Stimulated activated CD4-positive, alpha-beta T cell treated with anti-CD3 and anti-CD28 coated beads, Interleukin-12 subunit alpha, Interleukin-12 subunit beta, amount 100 ng/mL, for 48 hours (primary cell): Measurements from ENCODE around the gene C3orf85.

ENCODE experiments used
- DNase-seq, 3 donors: peaks; one replicate each; pipeline ENCODE4 v3.0.0-alpha.2; 2020; ENCODE audit warnings: low read depth in 2 of 3, low spot score in 1 of 3

The C3orf85 gene

DNA sequence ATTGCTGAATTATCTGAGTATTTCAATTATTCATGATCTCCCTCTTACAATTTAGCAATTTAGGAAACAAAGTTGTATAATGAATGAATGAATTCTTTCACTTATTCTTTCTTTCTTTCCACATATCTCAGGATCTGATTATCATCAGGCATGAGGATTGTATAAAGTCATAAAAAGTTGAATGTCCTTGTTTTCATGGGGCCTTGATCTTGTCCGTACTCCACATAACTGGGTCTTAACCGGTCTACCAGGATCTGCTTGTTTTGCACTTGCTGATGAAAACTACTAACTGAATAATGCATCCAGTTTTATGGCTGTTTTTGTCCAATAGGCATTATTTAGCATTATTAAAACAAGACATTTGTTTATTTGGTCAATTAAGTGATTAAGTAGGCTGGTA is 12.6 kb downstream of the C3orf85 start:
- DNase-seq, result no peak

- no peak for DNase-seq
Measured at GRCh38 chr3:109152320-109152719, 15.8 kb downstream of the C3orf85 start.

DNA sequence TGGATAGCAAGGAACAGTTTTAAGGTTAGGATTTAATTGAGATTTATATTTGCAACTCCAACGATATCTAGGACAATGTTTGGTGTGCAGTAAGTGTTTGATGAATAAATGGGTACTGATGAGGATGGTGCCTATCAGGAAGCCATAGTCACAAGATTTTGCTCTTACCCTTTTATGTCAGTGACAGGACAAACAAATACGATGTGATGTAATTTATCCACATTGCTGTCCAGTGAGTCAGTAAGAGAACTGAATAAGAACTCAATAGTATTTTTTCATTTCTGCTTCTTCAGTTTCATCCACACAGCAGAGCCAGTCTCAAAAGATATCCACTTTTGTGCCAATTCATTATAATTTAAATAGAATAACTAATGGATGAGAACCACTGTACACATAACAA is 18.5 kb downstream of the C3orf85 start:
- DNase-seq, result no peak

DNA sequence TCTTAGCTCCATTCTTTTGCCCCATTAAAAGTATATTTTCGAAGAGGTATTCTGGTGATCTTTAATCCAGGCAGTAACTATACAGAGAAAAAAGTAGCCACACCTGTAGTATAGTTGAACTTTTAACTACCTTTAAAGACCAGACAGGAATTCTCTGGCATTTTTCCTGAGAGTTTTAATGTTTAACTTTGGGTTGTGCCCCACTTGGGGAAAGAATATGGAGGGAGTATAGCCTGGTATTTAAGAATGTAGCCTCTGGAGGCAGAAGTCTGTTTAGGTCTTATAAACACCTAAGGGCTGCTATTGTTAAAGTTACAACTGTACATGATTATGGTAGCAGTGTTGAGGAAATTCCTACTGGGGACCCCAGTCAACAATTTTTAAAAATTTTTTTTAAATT is 19.3 kb downstream of the C3orf85 start:
- no peak for DNase-seq

GRCh38 chr3:109161487-109162123 is 25.1 kb downstream of the C3orf85 start:
- no peak for DNase-seq

- no peak for DNase-seq
Measured at GRCh38 chr3:109165905-109166304, 29.4 kb downstream of the C3orf85 start.

- DNase-seq, result no peak
Measured at GRCh38 chr3:109171479-109171878, 35.0 kb downstream of the C3orf85 start.

DNA sequence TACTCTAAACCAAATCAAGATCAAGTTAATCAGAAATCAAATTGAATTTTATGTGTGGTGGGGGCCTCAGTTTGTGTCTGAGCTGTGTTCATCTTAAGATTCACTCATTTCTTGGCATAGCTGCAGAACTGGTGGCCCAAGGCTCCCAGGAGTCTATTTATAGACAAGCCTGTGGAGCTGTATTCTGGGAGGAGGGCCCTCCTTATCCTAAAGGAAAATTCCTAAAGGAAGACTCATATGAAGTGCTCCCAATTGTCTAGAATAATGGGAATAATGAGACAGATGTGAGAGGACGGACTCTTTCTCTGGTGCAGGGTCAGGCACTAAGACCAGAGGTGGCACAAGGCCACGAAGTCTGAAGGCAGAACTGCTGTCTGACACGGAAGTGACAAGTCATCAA is 38.9 kb downstream of the C3orf85 start:
- DNase-seq, result no peak

DNA sequence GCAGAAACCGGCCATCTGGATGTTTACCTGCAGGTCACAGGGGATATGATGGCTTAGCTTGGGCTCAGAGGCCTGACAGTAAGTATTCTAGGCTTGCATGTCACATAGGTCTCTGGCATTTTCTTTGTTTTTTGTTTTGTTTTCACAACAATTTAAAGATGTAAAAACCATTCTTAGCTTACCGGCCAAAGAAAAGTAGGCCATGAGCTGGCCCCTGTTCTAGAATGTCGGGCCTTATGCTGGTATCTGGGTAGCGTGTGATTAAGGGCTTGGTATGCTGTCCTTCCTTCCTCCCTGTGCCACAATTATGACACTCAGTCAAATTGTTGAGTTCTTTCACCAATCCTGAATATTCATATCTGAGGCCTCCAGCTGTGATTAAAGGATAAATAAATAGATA is 40.2 kb downstream of the C3orf85 start:
- DNase-seq, result no peak

DNA sequence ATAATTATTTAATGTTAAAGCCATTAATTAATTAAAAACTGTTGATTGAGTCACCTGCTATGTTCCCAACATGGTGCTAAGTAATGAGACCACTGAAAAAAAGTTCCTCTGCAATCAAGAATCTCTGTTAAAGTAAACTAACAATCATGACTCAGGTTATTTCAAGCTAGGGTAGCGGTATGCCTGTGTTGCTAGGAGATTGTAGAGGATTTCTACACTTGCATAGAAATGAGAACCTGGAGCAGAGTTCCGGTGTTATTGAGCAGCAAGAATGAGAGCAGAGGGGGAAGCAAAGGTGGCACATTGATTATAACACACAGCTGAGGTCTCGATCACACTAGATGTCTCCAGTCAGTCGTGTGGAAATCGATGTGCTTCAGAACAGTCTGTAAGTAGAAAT is 41.4 kb downstream of the C3orf85 start:
- DNase-seq, result no peak

GRCh38 chr3:109178708-109179107 is 42.2 kb downstream of the C3orf85 start:
- DNase-seq, result no peak

GRCh38 chr3:109184726-109185125 is 48.2 kb downstream of the C3orf85 start:
- DNase-seq, result no peak

DNA sequence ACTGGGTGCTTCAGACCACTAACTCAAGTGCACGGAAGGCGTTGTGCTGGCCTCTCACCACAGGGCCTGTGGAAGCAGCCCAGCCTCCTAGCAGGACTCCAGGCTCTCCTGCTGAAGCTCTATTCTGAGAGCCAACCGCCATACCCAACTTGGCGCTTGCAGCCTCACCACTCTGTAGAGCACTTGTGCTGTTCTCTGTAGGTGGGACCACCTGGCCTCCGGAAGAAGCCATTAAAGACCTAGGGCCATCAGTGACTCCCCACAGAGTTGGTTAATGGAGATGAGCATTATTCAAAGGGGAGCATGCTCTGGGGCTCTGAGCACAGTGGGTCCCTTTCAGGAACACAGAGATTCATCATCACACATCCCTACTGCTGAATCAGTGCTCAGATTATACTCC is 50.9 kb downstream of the C3orf85 start:
- no peak for DNase-seq

DNA sequence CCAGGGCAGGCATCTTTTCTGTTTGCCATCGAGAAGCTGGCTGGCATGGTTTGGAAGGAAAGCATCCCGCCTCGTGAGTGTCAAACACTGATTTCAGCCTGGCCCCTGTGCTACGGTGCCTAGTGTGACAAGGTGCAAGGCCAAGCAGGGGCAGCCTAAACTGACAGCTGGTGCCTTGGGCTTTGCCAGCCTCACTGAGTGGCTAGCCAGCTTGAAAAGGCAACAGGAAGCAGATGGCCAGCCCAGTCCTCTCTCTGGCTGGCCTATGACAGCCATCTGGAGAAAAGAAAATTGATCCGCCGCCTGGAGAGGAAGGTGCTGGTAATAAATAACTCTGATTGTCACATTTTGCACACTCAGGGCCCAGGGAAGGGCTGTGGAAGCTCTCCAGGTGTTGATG is 52.2 kb downstream of the C3orf85 start:
- DNase-seq, result no peak

GRCh38 chr3:109191421-109191820 is 54.9 kb downstream of the C3orf85 start:
- no peak for DNase-seq

DNA sequence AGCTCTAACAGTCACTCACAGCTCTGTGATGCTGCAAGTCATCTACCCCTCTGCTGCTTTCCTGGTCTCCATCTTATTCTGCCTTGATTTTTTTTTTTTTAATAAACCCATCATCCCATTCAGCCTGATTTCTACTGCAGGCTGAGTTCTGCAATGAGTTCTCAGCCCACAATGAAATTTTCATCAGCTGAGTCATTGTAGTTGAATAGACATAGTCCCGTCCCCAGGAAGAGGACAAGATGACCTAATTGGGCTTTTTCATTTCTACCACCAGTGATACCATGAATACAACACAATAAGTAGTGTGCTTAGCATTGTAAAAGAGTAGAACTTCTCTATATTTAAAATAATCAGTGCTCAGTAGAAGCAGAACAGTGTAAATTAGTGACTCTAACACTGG is 59.3 kb downstream of the C3orf85 start:
- DNase-seq, result no peak
